Thyroid gland (tissue), 4 donors: Measurements from ENCODE around the gene RHOC.

ENCODE experiments used
- POLR2A ChIP-seq, 2 donors: fragments of 450-650 bp; IDR thresholded peaks; one replicate each; pipeline ENCODE4 v1.6.1; 2017; ENCODE audit warnings: antibody characterized with exemption in 2 of 2, mild to moderate bottlenecking in 2 of 2, moderate library complexity in 1 of 2
- TF ChIP-seq, protein P1 (sequence below), 6 experiments: fragments of 200-600 bp in 3 of 6; fragments of 450-650 bp in 3 of 6; sonication (generic) in 3 of 6; IDR thresholded peaks; one replicate each; pipeline ENCODE4 v1.5.1; 2016 to 2019; ENCODE audit warnings: antibody characterized with exemption in 6 of 6, mild to moderate bottlenecking in 2 of 6, inconsistent platforms in 1 of 6, moderate library complexity in 1 of 6

DNA sequence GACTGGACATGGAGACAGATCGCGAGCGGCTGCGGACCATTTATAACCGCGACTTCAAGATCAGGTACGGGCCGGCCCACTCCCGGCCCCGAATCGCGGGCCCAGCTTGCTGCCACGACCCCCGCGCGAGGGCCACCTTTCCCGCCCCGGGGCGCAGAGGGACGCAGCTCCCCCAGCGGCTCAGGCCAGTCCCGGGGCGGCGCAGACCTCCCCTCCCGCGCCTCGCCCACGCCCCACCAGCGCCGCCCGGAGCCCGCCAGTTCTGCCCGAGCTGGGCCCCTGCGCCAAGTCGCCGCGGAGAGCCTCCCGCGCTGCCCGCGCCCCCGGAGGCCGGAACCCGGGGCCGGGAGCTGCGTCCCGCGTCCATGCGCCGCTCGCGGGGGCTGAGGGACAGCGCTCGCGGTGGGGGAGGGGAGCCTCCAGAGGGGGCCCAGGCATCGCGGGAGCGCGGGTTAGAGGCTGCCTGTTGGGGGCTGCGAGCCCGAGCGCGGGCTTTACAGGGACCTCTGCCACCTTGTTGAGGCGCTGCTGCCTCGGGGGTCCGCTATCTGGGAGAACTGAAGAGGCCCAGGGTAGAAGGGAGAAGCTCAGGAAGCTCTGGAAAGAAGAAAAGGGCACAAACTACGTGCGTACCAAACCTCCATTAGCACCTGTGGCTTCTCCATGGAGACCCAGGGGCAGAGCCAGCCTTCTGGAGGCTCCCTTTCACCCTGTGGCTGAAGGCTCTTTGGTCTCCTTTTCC lies 31.8 kb downstream of the RHOC start:
- TF ChIP-seq, protein P1, sequence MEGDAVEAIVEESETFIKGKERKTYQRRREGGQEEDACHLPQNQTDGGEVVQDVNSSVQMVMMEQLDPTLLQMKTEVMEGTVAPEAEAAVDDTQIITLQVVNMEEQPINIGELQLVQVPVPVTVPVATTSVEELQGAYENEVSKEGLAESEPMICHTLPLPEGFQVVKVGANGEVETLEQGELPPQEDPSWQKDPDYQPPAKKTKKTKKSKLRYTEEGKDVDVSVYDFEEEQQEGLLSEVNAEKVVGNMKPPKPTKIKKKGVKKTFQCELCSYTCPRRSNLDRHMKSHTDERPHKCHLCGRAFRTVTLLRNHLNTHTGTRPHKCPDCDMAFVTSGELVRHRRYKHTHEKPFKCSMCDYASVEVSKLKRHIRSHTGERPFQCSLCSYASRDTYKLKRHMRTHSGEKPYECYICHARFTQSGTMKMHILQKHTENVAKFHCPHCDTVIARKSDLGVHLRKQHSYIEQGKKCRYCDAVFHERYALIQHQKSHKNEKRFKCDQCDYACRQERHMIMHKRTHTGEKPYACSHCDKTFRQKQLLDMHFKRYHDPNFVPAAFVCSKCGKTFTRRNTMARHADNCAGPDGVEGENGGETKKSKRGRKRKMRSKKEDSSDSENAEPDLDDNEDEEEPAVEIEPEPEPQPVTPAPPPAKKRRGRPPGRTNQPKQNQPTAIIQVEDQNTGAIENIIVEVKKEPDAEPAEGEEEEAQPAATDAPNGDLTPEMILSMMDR (IDR thresholded peaks at IDR 0.05) = peak in 2 of 6 experiments; percentile 23 to 29
- peak in 1 of 2 donors; percentile 32 for TF ChIP-seq POLR2A (IDR thresholded peaks at IDR 0.05)
